Subcutaneous adipose tissue (tissue), 4 donors: Measurements from ENCODE around the gene CORO2B. TPM values are rescaled to one million over a fixed set of nuclear protein-coding genes. Genes with fewer than 3 reads are reported as not detected.

Experiments used
- total RNA-seq, 4 donors: library from RNA; depleted of rRNA; stranded (reverse); fragments of >200 nt; gene quantifications; one replicate each; pipeline ENCODE4 v1.1.0, GENCODE V29; 2016
- TF ChIP-seq, protein P1 (sequence below): fragments of 450-650 bp; IDR thresholded peaks from one replicate; pipeline ENCODE4 v1.5.1; 2016; ENCODE audit warnings: low read depth, mild to moderate bottlenecking, control low read depth, antibody characterized with exemption, moderate library complexity

CORO2B gene
- total RNA-seq, 4 donors from 2014 or later: 5.4 to 15.3 (median 9.7) TPM

DNA sequence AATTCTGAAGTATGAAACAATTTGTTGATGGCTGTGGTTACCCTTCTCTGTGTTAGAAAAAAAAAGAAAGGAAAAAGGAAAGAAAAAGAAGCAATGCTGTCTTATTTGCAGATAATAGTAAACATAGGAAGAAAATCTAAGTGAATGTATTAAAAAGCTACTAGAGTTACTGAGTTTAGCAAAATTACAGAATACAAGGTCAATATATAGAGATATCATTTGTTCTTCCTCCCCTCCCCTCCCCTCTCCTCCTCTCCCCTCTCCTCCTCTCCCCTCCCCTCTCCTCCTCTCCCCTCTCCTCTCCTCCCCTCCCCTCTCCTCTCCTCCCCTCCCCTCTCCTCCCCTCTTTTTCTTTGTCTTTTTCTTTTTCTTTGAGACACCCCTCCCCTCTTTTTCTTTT, 172.8 kb downstream of the CORO2B start:
- TF ChIP-seq, protein P1, sequence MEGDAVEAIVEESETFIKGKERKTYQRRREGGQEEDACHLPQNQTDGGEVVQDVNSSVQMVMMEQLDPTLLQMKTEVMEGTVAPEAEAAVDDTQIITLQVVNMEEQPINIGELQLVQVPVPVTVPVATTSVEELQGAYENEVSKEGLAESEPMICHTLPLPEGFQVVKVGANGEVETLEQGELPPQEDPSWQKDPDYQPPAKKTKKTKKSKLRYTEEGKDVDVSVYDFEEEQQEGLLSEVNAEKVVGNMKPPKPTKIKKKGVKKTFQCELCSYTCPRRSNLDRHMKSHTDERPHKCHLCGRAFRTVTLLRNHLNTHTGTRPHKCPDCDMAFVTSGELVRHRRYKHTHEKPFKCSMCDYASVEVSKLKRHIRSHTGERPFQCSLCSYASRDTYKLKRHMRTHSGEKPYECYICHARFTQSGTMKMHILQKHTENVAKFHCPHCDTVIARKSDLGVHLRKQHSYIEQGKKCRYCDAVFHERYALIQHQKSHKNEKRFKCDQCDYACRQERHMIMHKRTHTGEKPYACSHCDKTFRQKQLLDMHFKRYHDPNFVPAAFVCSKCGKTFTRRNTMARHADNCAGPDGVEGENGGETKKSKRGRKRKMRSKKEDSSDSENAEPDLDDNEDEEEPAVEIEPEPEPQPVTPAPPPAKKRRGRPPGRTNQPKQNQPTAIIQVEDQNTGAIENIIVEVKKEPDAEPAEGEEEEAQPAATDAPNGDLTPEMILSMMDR: no peak

DNA sequence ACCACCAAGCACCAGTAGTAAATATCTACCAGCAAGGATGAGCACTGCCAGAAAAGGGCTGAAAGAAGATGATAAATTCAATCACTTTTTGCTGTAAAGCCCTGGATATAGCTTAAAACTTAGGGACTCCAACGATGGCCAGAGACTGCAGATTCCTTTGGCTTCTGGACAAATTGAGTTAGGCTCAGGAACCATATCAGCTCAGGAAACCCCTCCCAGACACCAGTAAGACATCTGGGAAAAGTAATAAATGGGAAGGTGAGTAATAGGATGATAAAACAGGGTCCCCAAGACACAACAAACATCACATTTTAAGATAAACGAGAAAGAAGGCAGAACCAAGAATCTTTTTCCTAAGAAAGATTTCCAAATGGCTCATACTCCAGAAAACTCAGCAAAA, 176.9 kb downstream of the CORO2B start:
- TF ChIP-seq, protein P1: no peak

DNA sequence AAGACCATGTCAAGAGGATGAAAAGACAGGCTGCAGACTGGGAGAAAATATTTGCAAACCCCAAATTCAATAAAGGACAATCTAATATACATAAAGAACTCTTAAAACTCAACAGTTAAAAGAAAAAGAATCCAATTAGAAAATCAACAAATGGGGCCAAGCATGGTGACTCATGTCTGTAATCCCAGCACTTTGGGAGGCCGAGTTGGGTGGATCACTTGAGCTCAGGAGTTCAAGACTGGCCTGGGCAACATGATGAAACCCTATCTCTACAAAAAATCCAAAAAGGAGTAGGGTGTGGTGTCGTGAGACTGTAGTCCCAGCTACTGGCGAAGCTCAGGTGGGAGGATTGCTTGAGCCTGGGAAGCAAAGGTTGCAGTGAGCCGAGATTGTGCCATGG, 184.3 kb downstream of the CORO2B start:
- TF ChIP-seq, protein P1: no peak

DNA sequence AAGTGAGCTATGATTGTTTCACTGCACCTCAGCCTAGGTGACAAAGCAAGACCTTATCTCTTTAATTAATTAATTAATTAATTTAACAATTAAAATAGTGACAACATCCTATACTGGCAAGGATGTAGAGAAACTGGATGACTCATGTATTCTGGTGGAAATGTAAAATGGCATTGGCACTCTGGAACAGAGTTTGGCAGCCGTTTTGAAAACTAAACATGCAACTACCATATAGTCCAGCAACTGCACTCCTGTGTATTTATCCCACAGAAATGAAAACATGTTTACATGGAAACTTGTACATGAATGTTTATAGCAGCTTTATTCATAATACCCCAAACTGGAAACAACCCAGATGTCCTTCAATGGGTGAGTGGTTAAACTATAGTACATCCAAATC, 185.3 kb downstream of the CORO2B start:
- TF ChIP-seq, protein P1: no peak

DNA sequence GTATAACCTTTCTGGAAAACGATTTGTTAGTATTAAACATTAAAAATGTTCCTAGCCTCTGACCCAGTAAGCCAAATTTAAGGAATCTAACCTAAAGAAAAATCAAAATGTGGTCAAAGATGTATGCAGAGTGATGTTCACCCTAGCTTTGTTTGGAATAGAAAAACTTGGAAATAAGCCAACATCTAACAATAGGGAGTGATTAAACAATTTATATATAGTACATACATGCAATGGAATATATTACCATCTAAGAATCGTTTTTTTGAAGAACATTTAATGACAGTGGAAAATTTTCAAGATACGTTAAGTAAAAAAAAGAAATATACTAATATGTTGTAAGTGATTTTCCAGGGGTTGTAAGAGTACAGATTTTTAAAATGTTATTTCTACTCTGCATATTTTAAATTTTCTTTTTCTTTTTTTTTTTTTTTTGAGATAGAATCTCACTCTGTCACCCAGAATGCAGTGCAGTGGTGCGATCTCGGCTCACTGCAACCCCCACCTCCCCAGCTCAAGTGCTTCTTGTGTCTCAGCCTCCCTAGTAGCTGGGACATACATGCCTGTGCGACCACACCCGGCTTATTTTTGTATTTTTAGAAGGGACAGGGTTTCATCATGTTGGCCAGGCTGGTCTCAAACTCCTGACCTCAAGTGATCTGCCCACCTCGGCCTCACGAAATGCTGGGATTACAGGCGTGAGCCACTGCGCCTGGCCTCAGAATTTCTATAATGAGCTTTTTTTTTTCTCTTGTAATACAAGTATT, 187.0 kb downstream of the CORO2B start:
- TF ChIP-seq, protein P1: no peak

DNA sequence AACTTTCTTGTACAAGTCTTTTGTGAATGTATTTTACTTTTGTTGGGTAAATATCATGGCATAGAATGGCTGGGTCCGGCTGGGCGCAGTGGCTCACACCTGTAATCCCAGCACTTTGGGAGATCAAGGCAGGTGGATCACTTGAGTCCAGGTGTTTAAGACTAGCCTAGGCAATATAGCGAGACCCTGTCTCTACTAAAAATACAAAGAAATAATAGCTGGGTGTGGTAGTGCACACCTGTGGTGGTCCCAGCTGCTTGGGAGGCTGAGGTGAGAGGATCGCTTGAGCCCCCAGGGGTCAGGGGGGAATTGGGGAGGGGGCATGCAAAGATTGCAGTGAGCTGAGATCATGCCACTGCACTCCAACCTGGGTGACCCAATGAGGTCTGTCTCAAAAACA, 189.0 kb downstream of the CORO2B start:
- TF ChIP-seq, protein P1: no peak

DNA sequence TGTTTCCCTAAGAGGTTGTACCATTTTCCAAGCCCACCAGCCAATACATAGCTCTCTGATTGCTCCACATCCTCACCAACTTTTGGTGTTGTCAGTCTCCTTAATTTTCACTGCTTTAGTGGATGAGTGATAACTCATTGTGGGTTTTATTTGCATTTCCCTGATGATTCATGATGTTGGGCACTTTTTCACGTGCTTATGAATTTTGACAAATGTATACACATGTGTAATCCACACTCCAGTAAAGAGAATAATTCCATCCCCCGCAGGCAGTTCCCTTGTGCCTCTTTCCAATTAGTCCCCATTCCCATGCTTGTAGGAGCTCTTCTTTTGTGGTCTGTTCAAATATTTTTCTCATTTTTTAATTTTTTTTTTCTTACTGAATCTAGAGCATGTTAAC, 189.5 kb downstream of the CORO2B start:
- TF ChIP-seq, protein P1: no peak
